Esophagus muscularis mucosa (tissue), 4 donors: ENCODE results near the gene PCED1B. TPM values are rescaled to one million over a fixed set of nuclear protein-coding genes. Genes with fewer than 3 reads are reported as not detected.

ENCODE experiments used
- DNase-seq: peaks from one replicate; pipeline ENCODE4 v3.0.0-alpha.2; 2017; ENCODE audit errors: extremely low spot score
- H3K27ac ChIP-seq, 4 donors: fragments of 200-600 bp; sonication (generic); replicated peaks in 1 of 4; 1 replicate in 3 of 4; 2 replicates in 1 of 4; pipeline ENCODE4 v1.5.1; 2016 to 2019; ENCODE audit warnings: mild to moderate bottlenecking in 1 of 4
- H3K27me3 ChIP-seq, 4 donors: fragments of 200-600 bp; sonication (generic); one replicate each; pipeline versions ENCODE4 v1.5.1 to v1.6.0; 2016 to 2019
- H3K36me3 ChIP-seq, 4 donors: fragments of 200-600 bp; sonication (generic); one replicate each; pipeline ENCODE4 v1.5.1; 2016 to 2019
- H3K4me1 ChIP-seq, 4 donors: fragments of 200-600 bp; sonication (generic); one replicate each; pipeline ENCODE4 v1.5.1; 2016 to 2019
- H3K4me3 ChIP-seq, 4 donors: fragments of 200-600 bp; sonication (generic); 1 replicate in 2 of 4; 2 replicates in 2 of 4; pipeline ENCODE4 v1.5.1; 2016 to 2019; ENCODE audit warnings: mild to moderate bottlenecking in 4 of 4, moderate library complexity in 1 of 4
- H3K9me3 ChIP-seq, 4 donors: fragments of 200-600 bp; sonication (generic); 1 replicate in 3 of 4; 2 replicates in 1 of 4; pipeline ENCODE4 v1.5.1; 2016 to 2019
- EP300 ChIP-seq: sonication (generic); formaldehyde crosslinking; IDR thresholded peaks from one replicate; pipeline ENCODE4 v1.6.1; 2017; ENCODE audit warnings: antibody characterized with exemption
- POLR2A ChIP-seq: fragments of 450-650 bp; IDR thresholded peaks from one replicate; pipeline ENCODE4 v1.6.1; 2017; ENCODE audit warnings: antibody characterized with exemption, moderate library complexity, mild to moderate bottlenecking, low read depth
- POLR2AphosphoS5 ChIP-seq, 2 donors: sonication (generic); formaldehyde crosslinking; IDR thresholded peaks; one replicate each; pipeline ENCODE4 v1.6.1; 2017; ENCODE audit warnings: antibody characterized with exemption in 2 of 2
- WGBS: methylation state at CpG from one replicate; pipeline ENCODE4 v1.1.5; 2018; 5-methylcytosine and 5-hydroxymethylcytosine counted together
- intact Hi-C: fragments of 100-400 bp; cut with DNase I; formaldehyde crosslinking; loops from one replicate; pipeline ENCODE4 v1.15.1; 2023
- total RNA-seq, 4 donors: library from RNA; depleted of rRNA; stranded (reverse); fragments of >200 nt; gene quantifications; one replicate each; pipeline versions ENCODE4 v1.1.0 to v1.2.1, GENCODE V29; 2016
- TF ChIP-seq, protein P1 (sequence below), 3 experiments: fragments of 200-600 bp in 2 of 3; fragments of 450-650 bp in 1 of 3; sonication (generic) in 2 of 3; IDR thresholded peaks; one replicate each; pipeline ENCODE4 v1.5.1; 2017 to 2019; ENCODE audit warnings: antibody characterized with exemption in 3 of 3, mild to moderate bottlenecking in 2 of 3, moderate library complexity in 1 of 3

PCED1B gene
- total RNA-seq, 4 donors from 2014 or later, result 0.92 to 2.1 (median 1.1) TPM

DNA sequence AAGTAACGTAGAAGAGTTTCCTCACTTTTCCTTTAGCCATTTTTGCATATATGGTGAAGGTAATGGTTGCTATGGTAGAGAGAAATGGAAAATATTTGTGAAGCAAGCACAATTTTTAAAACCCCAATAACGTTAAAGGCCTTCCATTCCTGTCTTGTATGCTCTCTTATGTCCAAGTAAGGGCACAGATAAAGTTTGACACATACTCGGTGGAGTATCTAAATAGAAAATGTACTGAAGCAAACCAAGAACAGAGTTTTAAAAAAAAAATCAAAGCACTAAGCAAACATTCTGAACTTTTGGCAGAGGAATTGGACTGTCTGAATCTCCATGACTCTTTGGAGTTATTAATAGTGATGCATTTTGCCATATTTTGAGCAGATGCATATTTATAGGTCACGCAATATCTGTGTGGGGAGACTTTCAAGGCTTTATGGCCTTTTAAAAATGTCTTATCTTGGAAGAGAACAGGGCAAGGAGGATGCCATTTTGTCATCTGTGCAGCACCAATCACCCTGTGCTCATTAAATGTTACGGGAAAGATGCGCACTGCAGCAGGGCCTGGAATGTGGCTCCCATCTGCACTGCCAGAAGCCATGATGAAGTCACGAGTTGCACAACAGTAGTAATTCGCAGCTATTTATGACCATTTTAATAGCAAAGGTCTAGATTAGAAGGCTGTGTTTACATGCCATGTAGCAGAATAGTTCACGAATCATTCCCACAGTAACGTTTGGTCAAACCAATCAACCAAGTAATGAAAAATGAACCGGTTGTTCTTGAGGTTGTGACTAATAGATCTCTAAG, 23.6 kb downstream of the PCED1B start:
- H3K4me3 ChIP-seq, result no peak overlapping the region
- no peaks in the 10 kb centered on the region for H3K9me3 ChIP-seq
- DNase-seq, result no peak
- TF ChIP-seq, protein P1, sequence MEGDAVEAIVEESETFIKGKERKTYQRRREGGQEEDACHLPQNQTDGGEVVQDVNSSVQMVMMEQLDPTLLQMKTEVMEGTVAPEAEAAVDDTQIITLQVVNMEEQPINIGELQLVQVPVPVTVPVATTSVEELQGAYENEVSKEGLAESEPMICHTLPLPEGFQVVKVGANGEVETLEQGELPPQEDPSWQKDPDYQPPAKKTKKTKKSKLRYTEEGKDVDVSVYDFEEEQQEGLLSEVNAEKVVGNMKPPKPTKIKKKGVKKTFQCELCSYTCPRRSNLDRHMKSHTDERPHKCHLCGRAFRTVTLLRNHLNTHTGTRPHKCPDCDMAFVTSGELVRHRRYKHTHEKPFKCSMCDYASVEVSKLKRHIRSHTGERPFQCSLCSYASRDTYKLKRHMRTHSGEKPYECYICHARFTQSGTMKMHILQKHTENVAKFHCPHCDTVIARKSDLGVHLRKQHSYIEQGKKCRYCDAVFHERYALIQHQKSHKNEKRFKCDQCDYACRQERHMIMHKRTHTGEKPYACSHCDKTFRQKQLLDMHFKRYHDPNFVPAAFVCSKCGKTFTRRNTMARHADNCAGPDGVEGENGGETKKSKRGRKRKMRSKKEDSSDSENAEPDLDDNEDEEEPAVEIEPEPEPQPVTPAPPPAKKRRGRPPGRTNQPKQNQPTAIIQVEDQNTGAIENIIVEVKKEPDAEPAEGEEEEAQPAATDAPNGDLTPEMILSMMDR (IDR thresholded peaks at IDR 0.05), result no peak
- TF ChIP-seq POLR2A, result no peak
- TF ChIP-seq EP300, result no peak
- TF ChIP-seq POLR2AphosphoS5 (IDR thresholded peaks at IDR 0.05), result peak in 1 of 2 donors; percentile 23
- H3K4me1 ChIP-seq, result peaks cover 0 to 8% (median 0%) of the 10 kb centered on the region in 4 donors
- peak overlapping the region in 2 of 4 donors; percentile 38 to 43 for H3K27ac ChIP-seq
- H3K27me3 ChIP-seq, result no peaks in the 10 kb centered on the region
- intact Hi-C loops, result no loop called here
- H3K36me3 ChIP-seq, result no peaks in the 10 kb centered on the region
- 60% methylated on average over 11 of the region's 11 CpGs for WGBS

DNA sequence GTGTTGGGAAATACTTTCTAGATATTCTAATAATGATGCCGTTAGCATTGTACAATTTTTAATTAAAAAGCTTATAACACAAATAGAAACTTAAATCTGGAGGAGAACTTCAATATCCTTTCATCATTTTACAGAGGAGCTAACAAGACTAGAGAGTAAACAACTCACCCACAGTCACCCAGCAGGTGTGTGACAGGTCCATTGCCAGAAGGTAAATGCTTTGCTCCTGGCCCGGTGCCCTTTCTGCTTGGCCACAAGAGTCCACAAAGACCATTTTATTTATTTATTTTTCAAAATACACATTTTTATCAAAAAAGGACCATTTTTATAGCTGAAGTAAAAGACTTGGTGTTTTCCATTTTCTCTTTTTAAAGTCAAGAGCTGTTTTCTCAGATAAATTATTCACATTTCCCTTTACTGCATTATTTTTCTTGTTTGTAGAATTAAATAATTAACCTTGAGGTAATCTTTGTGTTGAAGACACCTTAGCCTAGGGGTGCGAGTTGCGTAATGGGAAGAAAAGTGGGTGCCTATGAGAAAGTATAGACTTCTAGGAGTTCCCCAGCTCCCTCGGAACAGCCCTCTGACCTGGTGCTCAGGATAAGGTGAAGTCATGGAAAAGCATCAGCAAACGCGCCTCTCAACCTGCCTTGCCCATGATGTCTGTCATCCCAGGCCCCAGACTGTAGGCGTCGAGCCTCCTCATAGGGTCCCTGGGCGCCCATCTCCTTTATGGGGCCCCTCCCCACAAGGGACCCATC, 26.7 kb downstream of the PCED1B start:
- Histone ChIP-seq H3K27me3 (no peaks in the 10 kb centered on the region), H3K27ac (no peak overlapping the region), H3K9me3 (no peaks in the 10 kb centered on the region), H3K4me1 (peaks cover 0 to 8% (median 0%) of the 10 kb centered on the region in 4 donors), H3K4me3 (no peak overlapping the region), H3K36me3 (no peaks in the 10 kb centered on the region)
- TF ChIP-seq, protein P1 (IDR thresholded peaks at IDR 0.05), result no peak
- TF ChIP-seq EP300 (no peak), POLR2A (no peak), POLR2AphosphoS5 (IDR thresholded peaks at IDR 0.05) (no peak)
- WGBS, result 92% methylated on average over 10 of the region's 10 CpGs
- DNase-seq, result no peak
- intact Hi-C loops, result no loop called here

DNA sequence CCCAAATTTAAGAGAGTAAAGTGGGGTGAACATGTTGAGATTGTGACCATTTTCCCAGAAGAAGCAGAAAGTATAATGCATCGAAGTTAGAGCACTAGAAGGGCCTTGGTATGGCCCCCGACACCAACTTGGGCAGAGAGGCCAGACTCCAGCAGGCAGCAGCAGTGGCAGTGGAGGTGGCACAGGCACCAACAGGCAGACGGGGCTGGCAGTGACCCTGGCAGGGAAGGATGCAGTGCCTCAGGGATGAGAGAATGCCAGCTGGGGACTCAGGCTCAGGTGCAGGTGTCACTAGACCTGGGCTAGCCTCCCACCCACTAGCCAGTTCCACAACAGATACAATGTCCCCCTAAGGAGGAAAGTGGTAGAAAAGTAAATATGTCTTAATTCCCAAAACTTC, 28.0 kb downstream of the PCED1B start:
- intact Hi-C loops, result no loop called here
- WGBS, result 92% methylated on average over 3 of the region's 3 CpGs
- H3K36me3 ChIP-seq, result no peaks in the 10 kb centered on the region

GRCh38 chr12:47107926-47108325, 28.5 kb downstream of the PCED1B start:
- H3K36me3 ChIP-seq, result no peaks in the 10 kb centered on the region
- no peaks in the 10 kb centered on the region for H3K27me3 ChIP-seq
- no peak for DNase-seq
- H3K4me3 ChIP-seq, result no peak overlapping the region
- intact Hi-C loops, result no loop called here
- no peak overlapping the region for H3K27ac ChIP-seq
- TF ChIP-seq POLR2A (no peak), POLR2AphosphoS5 (IDR thresholded peaks at IDR 0.05) (no peak)
- TF ChIP-seq, protein P1 (IDR thresholded peaks at IDR 0.05), result no peak
- H3K4me1 ChIP-seq, result peaks cover 0 to 3% (median 0%) of the 10 kb centered on the region in 4 donors
- H3K9me3 ChIP-seq, result no peaks in the 10 kb centered on the region

More for the DNA sequence above, 28.0 kb downstream of the PCED1B start:
- Histone ChIP-seq H3K4me1 (peaks cover 0 to 8% (median 0%) of the 10 kb centered on the region in 4 donors), H3K27me3 (no peaks in the 10 kb centered on the region), H3K4me3 (no peak overlapping the region), H3K9me3 (no peaks in the 10 kb centered on the region), H3K27ac (no peak overlapping the region)
- DNase-seq, result no peak
- no peak for TF ChIP-seq EP300
- TF ChIP-seq, protein P1 (IDR thresholded peaks at IDR 0.05), result no peak
